Anterior cingulate cortex (tissue), 58 donors: Measurements from ENCODE around the gene LYRM7.

ENCODE experiments used
- DNase-seq, 58 donors: peaks; one replicate each; lab custom pipeline; 2025; lab: John Stamatoyannopoulos, UW

The LYRM7 gene

GRCh38 chr5:131217791-131218190 is 47.0 kb downstream of the LYRM7 start:
- DNase-seq, result no peak

GRCh38 chr5:131218392-131218791 is 47.6 kb downstream of the LYRM7 start:
- no peak for DNase-seq

GRCh38 chr5:131220566-131220965 is 49.8 kb downstream of the LYRM7 start:
- no peak for DNase-seq

- no peak for DNase-seq
These were observed 50.4 kb downstream of the LYRM7 start for GRCh38 chr5:131221008-131221703.

- DNase-seq, result peak in 2 of 58 donors; percentile 10 to 11
These were observed 51.1 kb downstream of the LYRM7 start for GRCh38 chr5:131221888-131222287.

GRCh38 chr5:131222731-131223130 is 52.0 kb downstream of the LYRM7 start:
- DNase-seq, result no peak

- no peak for DNase-seq
These were observed 53.1 kb downstream of the LYRM7 start for GRCh38 chr5:131223751-131224386.

GRCh38 chr5:131224387-131225201 is 53.9 kb downstream of the LYRM7 start:
- DNase-seq, result peak in 12 of 58 donors; percentile 3 to 61 (median 10)

GRCh38 chr5:131225282-131225974 is 54.7 kb downstream of the LYRM7 start:
- no peak for DNase-seq

GRCh38 chr5:131226899-131227298 is 56.2 kb downstream of the LYRM7 start:
- no peak for DNase-seq

GRCh38 chr5:131228646-131229045 is 57.9 kb downstream of the LYRM7 start:
- no peak for DNase-seq

GRCh38 chr5:131229623-131230022 is 58.9 kb downstream of the LYRM7 start:
- DNase-seq, result no peak

GRCh38 chr5:131230406-131230805 is 59.7 kb downstream of the LYRM7 start:
- peak in 7 of 58 donors; percentile 5 to 37 (median 11) for DNase-seq

- DNase-seq, result no peak
These were observed 68.9 kb downstream of the LYRM7 start for GRCh38 chr5:131239686-131240085.

- DNase-seq, result no peak
These were observed 72.0 kb downstream of the LYRM7 start for GRCh38 chr5:131242728-131243255.

GRCh38 chr5:131245312-131245711 is 74.6 kb downstream of the LYRM7 start:
- no peak for DNase-seq

- DNase-seq, result no peak
These were observed 75.2 kb downstream of the LYRM7 start for GRCh38 chr5:131245948-131246347.

- DNase-seq, result no peak
These were observed 75.8 kb downstream of the LYRM7 start for GRCh38 chr5:131246504-131246903.

- DNase-seq, result no peak
These were observed 80.2 kb downstream of the LYRM7 start for GRCh38 chr5:131250751-131251475.

GRCh38 chr5:131252824-131253171 is 82.1 kb downstream of the LYRM7 start:
- DNase-seq, result peak in 24 of 58 donors; percentile 4 to 51 (median 14)
